NCI-H1694 (cell line): ENCODE results near the gene CKAP2L.

ENCODE experiments used
- DNase-seq: peaks from one replicate; lab custom pipeline; 2025; lab: John Stamatoyannopoulos, UW

The CKAP2L gene

GRCh38 chr2:112792419-112792818 lies 28.0 kb upstream of the CKAP2L start:
- DNase-seq = no peak

- no peak for DNase-seq
Measured at GRCh38 chr2:112791693-112792230, 27.4 kb upstream of the CKAP2L start.

GRCh38 chr2:112791019-112791418 lies 26.6 kb upstream of the CKAP2L start:
- no peak for DNase-seq

GRCh38 chr2:112790305-112790704 lies 25.9 kb upstream of the CKAP2L start:
- DNase-seq = no peak

- DNase-seq = no peak
Measured at GRCh38 chr2:112789186-112789585, 24.8 kb upstream of the CKAP2L start.

GRCh38 chr2:112788653-112789052 lies 24.2 kb upstream of the CKAP2L start:
- DNase-seq = no peak

GRCh38 chr2:112787729-112788393 lies 23.5 kb upstream of the CKAP2L start:
- no peak for DNase-seq

GRCh38 chr2:112787294-112787693 lies 22.9 kb upstream of the CKAP2L start:
- no peak for DNase-seq

- no peak for DNase-seq
Measured at GRCh38 chr2:112784199-112785189, 20.1 kb upstream of the CKAP2L start, which contains the start of gene IL1A. IL1A (minus strand) TSS chr2:112784493; CDS start chr2:112783770, 723 bp downstream.

GRCh38 chr2:112783187-112783714 lies 18.8 kb upstream of the CKAP2L start:
- no peak for DNase-seq

GRCh38 chr2:112782234-112782799 lies 17.9 kb upstream of the CKAP2L start:
- no peak for DNase-seq

GRCh38 chr2:112779598-112779997 lies 15.2 kb upstream of the CKAP2L start:
- no peak for DNase-seq

GRCh38 chr2:112777036-112777435 lies 12.6 kb upstream of the CKAP2L start:
- DNase-seq = no peak

- DNase-seq = no peak
Measured at GRCh38 chr2:112776113-112776512, 11.7 kb upstream of the CKAP2L start.

- no peak for DNase-seq
Measured at GRCh38 chr2:112774536-112775285, 10.3 kb upstream of the CKAP2L start.

- DNase-seq = no peak
Measured at GRCh38 chr2:112773556-112773955, 9.1 kb upstream of the CKAP2L start.

- no peak for DNase-seq
Measured at GRCh38 chr2:112772911-112773475, 8.6 kb upstream of the CKAP2L start.

- no peak for DNase-seq
Measured at GRCh38 chr2:112772322-112772721, 7.9 kb upstream of the CKAP2L start.

GRCh38 chr2:112768432-112768831 lies 4.0 kb upstream of the CKAP2L start:
- DNase-seq = no peak

- DNase-seq = no peak
Measured at GRCh38 chr2:112767693-112768330, 3.4 kb upstream of the CKAP2L start.

- no peak for DNase-seq
Measured at GRCh38 chr2:112765251-112765650, 842 bp upstream of the CKAP2L start.
